GM23338 (cell line): ENCODE measurements around the gene GP9.

Experiments
- CREB1 ChIP-seq: fragments of 250-450 bp; sonication (Bioruptor Pico); IDR thresholded peaks from 2 replicates; pipeline ENCODE4 v1.5.0; 2020; ENCODE audit warnings: low read depth, mild to moderate bottlenecking, moderate library complexity
- EZH2 ChIP-seq: fragments of 200-600 bp; sonication (generic); IDR thresholded peaks from one replicate; pipeline ENCODE4 v1.8.0; 2017; ENCODE audit warnings: antibody characterized with exemption, mild to moderate bottlenecking, low read depth; ENCODE audit not compliant: unreplicated experiment
- EZH2phosphoT487 ChIP-seq: fragments of 200-600 bp; sonication (generic); IDR thresholded peaks from one replicate; pipeline ENCODE4 v1.8.1; 2018; ENCODE audit warnings: antibody characterized with exemption; ENCODE audit not compliant: unreplicated experiment
- POLR2AphosphoS5 ChIP-seq: IDR thresholded peaks from 2 replicates; pipeline ENCODE4 v1.6.1; 2016; ENCODE audit warnings: antibody characterized with exemption, low read depth
- STAT1 ChIP-seq: IDR thresholded peaks from one replicate; pipeline ENCODE4 v1.6.1; 2016; ENCODE audit warnings: antibody characterized with exemption; ENCODE audit not compliant: unreplicated experiment
- TF ChIP-seq, protein P1 (sequence below), 2 experiments: fragments of 200-600 bp in 1 of 2; sonication (generic) in 1 of 2; conservative IDR thresholded peaks; 2 replicates each; pipeline versions ENCODE4 v1.5.1 to v1.6.1; 2016 to 2017; ENCODE audit warnings: antibody characterized with exemption in 2 of 2, low read depth in 2 of 2, mild to moderate bottlenecking in 2 of 2, moderate library complexity in 1 of 2
- TF ChIP-seq, protein P2 (sequence below): IDR thresholded peaks from one replicate; pipeline ENCODE4 v1.6.1; 2018; ENCODE audit warnings: antibody characterized with exemption; ENCODE audit not compliant: unreplicated experiment

DNA sequence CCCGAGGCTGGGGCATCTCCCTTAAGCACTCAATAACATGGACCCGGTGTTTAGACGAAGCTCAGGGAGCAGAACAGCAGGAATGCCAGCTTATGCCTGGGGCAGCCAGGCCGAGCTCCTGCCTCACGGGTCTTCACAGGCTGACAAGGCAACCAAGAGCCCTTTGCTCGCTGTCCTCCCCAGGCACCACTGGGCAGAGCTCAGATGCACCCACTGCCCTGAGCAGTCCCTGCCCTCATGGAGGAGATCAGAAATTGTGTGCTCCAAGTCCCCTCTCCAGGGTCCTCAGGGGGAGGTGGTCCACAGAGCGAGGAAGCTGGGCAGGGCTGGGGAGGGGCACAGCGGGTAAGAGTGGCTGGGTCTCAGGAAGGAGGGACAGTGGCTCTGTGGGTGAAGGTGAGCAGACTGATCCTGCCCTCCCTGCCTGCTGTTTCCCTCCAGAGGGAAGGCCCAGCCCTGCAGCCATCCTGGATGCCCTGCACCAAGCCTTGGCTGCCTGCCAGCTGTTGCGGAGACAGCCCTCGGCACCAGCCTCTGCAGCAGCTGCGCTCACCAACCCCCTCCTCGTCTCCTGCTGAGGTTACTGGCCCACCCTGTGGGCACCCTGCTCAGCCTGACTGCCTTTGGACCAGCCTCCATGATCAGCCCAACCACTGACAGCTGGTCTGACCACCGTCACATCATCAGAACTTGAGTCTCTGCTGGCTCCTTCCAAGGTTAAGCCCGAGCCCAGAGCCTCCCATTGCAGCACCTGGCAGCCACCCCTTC is 21.1 kb upstream of the GP9 start:
- TF ChIP-seq POLR2AphosphoS5 (no peak), CREB1 (CRISPR knock-in tag) (no peak), STAT1 (no peak), EZH2phosphoT487 (no peak), EZH2 (no peak)
- TF ChIP-seq, protein P1, sequence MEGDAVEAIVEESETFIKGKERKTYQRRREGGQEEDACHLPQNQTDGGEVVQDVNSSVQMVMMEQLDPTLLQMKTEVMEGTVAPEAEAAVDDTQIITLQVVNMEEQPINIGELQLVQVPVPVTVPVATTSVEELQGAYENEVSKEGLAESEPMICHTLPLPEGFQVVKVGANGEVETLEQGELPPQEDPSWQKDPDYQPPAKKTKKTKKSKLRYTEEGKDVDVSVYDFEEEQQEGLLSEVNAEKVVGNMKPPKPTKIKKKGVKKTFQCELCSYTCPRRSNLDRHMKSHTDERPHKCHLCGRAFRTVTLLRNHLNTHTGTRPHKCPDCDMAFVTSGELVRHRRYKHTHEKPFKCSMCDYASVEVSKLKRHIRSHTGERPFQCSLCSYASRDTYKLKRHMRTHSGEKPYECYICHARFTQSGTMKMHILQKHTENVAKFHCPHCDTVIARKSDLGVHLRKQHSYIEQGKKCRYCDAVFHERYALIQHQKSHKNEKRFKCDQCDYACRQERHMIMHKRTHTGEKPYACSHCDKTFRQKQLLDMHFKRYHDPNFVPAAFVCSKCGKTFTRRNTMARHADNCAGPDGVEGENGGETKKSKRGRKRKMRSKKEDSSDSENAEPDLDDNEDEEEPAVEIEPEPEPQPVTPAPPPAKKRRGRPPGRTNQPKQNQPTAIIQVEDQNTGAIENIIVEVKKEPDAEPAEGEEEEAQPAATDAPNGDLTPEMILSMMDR (conservative IDR thresholded peaks at IDR 0.05; ENCODE audit: low read depth in 2 of 2), result no peak
- TF ChIP-seq, protein P2, sequence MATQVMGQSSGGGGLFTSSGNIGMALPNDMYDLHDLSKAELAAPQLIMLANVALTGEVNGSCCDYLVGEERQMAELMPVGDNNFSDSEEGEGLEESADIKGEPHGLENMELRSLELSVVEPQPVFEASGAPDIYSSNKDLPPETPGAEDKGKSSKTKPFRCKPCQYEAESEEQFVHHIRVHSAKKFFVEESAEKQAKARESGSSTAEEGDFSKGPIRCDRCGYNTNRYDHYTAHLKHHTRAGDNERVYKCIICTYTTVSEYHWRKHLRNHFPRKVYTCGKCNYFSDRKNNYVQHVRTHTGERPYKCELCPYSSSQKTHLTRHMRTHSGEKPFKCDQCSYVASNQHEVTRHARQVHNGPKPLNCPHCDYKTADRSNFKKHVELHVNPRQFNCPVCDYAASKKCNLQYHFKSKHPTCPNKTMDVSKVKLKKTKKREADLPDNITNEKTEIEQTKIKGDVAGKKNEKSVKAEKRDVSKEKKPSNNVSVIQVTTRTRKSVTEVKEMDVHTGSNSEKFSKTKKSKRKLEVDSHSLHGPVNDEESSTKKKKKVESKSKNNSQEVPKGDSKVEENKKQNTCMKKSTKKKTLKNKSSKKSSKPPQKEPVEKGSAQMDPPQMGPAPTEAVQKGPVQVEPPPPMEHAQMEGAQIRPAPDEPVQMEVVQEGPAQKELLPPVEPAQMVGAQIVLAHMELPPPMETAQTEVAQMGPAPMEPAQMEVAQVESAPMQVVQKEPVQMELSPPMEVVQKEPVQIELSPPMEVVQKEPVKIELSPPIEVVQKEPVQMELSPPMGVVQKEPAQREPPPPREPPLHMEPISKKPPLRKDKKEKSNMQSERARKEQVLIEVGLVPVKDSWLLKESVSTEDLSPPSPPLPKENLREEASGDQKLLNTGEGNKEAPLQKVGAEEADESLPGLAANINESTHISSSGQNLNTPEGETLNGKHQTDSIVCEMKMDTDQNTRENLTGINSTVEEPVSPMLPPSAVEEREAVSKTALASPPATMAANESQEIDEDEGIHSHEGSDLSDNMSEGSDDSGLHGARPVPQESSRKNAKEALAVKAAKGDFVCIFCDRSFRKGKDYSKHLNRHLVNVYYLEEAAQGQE, result no peak
